Measurements from ENCODE around the gene TRIP13. TPM values are rescaled to one million over a fixed set of nuclear protein-coding genes. Genes with fewer than 3 reads are reported as not detected.
"Not testable (repeated sequence)": the region's sequence is repeated elsewhere in the genome, so short reads cannot be mapped to it uniquely, and the experiment has no call there.

Gene TRIP13
- total RNA-seq, 1 experiment from 2014 or later = 73.9 TPM

DNA sequence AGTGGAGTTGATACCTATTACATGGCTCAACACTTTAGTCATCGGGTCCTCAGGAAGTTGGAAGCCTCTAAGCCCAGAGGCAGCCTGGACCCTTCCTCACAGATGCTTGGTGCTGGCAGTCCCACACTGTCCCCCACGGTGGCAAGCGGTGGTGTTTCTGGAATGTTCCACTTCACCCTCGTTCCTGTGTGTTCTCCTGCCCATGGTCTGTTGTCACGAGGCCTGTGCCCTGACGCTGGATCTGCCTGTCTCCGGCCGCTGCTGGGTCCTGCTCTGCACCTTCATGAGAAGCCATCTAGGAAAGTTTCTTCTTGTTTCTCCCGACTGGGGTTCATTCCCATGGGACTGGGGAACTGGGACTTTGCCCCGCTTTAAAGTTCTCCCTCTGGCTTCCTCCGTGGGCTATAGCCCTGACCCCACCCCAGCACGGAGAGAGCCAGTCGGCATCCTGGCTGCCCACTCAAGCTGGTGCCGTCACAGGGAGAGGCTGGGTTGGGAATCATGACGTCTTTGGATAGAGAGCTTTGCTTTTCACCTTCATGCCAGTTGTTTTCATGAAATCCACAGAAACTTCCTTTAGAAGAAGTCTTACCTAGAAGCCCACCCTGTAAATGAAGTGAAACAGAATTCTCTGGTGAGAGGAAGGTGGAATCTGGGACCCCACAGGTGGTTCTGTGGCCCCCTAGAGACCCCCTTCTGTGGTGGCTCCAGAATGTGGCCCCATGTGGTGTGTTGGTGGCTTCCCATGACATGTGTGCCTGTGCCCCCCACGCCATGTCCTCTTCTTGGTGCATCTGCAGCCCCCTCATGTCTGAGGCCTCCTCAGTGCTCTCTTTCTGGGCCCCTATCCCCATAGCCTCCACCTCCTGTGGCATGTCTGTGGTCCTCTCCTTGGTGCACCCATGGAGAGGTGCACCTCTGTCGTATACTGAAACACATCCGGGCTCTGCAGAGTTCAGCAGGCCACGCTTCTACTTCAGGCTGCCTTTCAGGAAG lies 43.8 kb downstream of the TRIP13 start:
- DNase-seq (ENCODE audit: low spot score) = no peak

GRCh38 chr5:937151-937924 lies 44.7 kb downstream of the TRIP13 start:
- no peak for DNase-seq (ENCODE audit: low spot score)

DNA sequence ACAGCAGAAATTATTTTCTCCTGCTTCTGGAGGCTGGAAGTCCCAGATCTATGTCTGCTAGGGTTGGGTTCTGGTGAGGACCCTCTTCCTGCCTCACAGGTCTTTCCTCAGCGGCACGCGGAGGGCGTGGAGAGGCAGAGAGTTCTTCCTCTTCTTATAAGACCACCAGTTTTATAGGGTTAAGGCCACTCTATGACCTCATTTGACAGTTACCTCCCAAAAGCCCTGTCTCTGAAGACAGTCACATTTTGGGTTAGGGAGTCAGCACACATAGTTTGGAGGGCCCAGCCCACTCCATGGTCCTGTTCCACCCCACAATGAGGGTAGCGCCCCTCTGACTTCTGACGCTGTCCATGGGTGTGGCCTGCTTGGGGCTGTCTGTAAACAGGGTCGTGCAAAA lies 46.7 kb downstream of the TRIP13 start:
- DNase-seq (ENCODE audit: low spot score) = no peak

- not testable (repeated sequence) for DNase-seq (ENCODE audit: low spot score)
These were observed 48.1 kb downstream of the TRIP13 start for GRCh38 chr5:940741-941140.

- no peak for DNase-seq (ENCODE audit: low spot score)
These were observed 50.7 kb downstream of the TRIP13 start for GRCh38 chr5:943201-943917.

DNA sequence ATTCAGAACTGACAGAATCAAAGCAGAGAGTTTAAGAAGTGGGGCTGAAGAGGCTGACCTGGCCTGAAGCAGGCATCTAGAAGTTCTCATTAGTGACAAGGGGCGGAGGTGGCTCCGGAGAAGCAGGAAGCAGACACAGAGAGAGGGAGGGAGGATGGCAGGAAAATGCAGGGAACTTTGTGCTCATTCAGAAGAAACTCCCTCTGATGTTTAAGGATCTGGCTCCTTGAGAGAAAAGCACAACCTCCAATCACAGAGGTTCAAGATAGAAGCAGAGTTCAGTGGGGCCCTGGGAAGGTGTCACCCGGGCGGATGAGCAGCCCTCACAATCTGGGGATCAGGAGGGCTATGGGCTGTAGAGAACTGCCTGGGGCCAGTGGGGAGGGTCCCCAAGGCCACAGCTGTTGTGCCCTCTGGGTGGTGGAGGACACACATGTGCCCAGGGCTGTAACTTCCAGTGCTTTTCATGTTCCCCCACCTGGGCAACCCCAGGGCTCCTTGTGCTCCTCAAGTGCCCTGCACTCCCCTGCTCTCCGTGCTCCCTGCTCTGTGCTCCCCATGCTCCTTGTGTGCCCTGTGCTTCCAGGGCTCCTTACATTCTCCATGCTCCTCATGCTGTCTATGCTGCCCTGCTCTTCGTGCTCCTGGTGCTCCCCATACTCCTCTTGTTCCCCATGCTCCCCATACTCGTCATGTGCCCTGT lies 51.4 kb downstream of the TRIP13 start:
- peak; percentile 76 for DNase-seq (ENCODE audit: low spot score)

GRCh38 chr5:944621-944927 lies 51.9 kb downstream of the TRIP13 start:
- DNase-seq (ENCODE audit: low spot score) = no peak

DNA sequence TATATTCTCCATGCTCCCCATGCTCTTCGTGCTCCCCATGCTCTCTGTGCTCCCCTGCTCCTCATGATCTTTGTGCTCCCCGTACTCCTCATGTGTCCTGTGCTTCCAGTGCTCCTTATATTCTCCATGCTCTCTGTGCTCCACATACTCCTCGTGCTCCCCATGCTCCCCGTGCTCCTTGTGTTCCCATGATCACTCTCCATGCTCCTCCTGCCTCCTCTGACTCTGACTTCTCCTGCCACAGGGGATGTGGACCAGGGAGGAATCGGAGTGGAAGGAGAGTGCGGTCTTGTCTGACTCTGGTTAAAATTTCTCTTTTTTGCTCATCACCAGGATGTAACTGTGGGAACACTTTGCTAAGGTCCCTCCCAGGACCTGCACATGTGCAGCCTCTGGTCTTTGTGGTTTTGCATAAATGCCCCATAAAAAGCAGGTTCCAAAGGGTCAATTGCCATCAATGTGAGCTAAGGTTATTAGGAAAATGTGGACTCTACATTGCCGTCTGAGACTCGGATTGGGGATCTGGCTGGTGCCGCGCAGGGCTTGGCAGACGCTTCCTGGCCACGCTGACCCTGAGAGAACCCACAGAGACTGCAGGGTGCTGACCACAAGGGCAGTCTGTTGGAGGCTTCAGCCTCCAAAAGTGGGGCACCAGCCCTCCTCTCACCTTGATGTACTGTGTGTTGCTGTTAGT lies 52.5 kb downstream of the TRIP13 start:
- peak; percentile 84 for DNase-seq (ENCODE audit: low spot score)

- peak; percentile 52 for DNase-seq (ENCODE audit: low spot score)
These were observed 53.2 kb downstream of the TRIP13 start for GRCh38 chr5:945691-946551.

GRCh38 chr5:946720-947625 lies 54.3 kb downstream of the TRIP13 start:
- DNase-seq (ENCODE audit: low spot score) = no peak

DNA sequence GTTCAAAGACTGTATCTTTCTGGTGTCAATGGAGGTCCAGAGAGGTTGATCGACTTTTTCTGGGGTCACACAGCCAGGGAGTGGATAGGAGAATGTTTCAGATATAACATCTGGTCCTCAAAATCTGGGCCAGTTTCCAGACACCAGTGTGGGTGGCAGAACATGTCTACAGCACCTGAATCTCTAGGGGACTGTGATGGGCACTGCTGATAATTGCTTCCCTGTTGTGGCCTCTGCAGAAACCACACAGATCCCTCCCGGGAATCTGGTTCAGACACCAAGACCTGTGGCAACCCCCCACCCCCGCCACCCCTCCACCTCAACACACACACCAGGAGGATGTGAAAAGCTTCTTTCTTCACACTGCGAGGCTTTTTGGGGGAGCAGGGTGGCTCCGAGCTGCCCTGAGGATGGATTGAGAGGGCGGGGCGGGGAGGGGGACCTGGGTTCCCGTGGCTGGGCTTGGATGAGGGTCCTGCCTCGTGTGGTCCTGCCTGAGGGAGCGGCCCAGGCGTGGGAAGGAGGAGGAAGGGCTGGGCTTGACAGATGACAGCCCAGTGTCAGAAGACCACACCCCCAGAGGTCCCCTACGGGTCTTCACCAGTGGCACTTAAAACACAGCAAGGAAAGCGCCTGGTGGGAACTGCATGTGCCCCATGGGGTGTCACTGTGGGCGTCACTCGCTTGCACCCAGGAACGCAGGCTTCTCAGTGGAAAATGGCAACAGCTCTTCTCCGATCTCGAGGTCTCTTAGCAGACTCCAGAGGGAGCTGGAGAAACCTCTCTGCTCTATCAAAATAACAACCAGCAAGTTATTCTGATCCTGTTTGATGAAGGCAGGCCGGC lies 55.2 kb downstream of the TRIP13 start:
- peak; percentile 35 for DNase-seq (ENCODE audit: low spot score)

GRCh38 chr5:948472-949274 lies 56.0 kb downstream of the TRIP13 start:
- DNase-seq (ENCODE audit: low spot score) = no peak

GRCh38 chr5:949275-949543 lies 56.5 kb downstream of the TRIP13 start:
- no peak for DNase-seq (ENCODE audit: low spot score)

GRCh38 chr5:949815-950560 lies 57.3 kb downstream of the TRIP13 start:
- no peak for DNase-seq (ENCODE audit: low spot score)

- no peak for DNase-seq (ENCODE audit: low spot score)
These were observed 59.4 kb downstream of the TRIP13 start for GRCh38 chr5:951940-952596.
